OCI-LY7 (cell line): Measurements from ENCODE around the gene EPHA1. TPM values are rescaled to one million over a fixed set of nuclear protein-coding genes. Genes with fewer than 3 reads are reported as not detected.
"Not testable (repeated sequence)": the region's sequence is repeated elsewhere in the genome, so short reads cannot be mapped to it uniquely, and the experiment has no call there.

Experiments
- BruUV-seq: library from RNA; stranded (reverse); fragments of 400-500 nt; replicated peaks from 2 replicates; lab custom pipeline; 2021; lab: Mats Ljungman, UMichigan
- CTCF ChIA-PET: fragments of 300-600 bp; sonication (Branson Sonifier 250); formaldehyde crosslinking; loops from one replicate; lab custom pipeline; 2022; ENCODE audit warnings: antibody characterized with exemption; ENCODE audit not compliant: unreplicated experiment; lab: Charles Lee
- POLR2A ChIA-PET: fragments of 300-600 bp; sonication (Branson Sonifier 250); formaldehyde crosslinking; loops from one replicate; lab custom pipeline; 2022; ENCODE audit warnings: antibody characterized with exemption; lab: Charles Lee
- DNase-seq: peaks from one replicate; pipeline ENCODE4 v3.0.0-alpha.2; 2015; ENCODE audit warnings: low spot score
- H2AFZ ChIP-seq: fragments of 200-600 bp; sonication (generic), shearing (Covaris generic); 2 replicates; pipeline ENCODE4 v1.6.1; 2014; ENCODE audit warnings: mild to moderate bottlenecking, antibody characterized with exemption, low read length, moderate library complexity
- H3K27ac ChIP-seq: fragments of 200-600 bp; sonication (generic); 2 replicates; pipeline ENCODE4 v1.5.1; 2014; ENCODE audit warnings: mixed run types, low read depth, mild to moderate bottlenecking, moderate library complexity, low read length, inconsistent platforms; ENCODE audit not compliant: poor library complexity, severe bottlenecking
- H3K36me3 ChIP-seq: fragments of 200-600 bp; sonication (generic); 2 replicates; pipeline ENCODE4 v1.6.1; 2014; ENCODE audit warnings: mild to moderate bottlenecking, antibody characterized with exemption, low read length, moderate library complexity, mixed read lengths; ENCODE audit not compliant: insufficient read depth
- H3K4me1 ChIP-seq: fragments of 200-600 bp; sonication (generic); 2 replicates; pipeline ENCODE4 v1.5.1; 2014; ENCODE audit warnings: mild to moderate bottlenecking, low read length; ENCODE audit not compliant: insufficient read depth, poor library complexity, severe bottlenecking
- H3K4me2 ChIP-seq: fragments of 200-600 bp; sonication (generic); 2 replicates; pipeline ENCODE4 v1.6.1; 2014; ENCODE audit warnings: mild to moderate bottlenecking, low read length
- H3K4me3 ChIP-seq: fragments of 200-600 bp; sonication (generic); 2 replicates; pipeline ENCODE4 v1.5.1; 2014; ENCODE audit warnings: mild to moderate bottlenecking, low read depth, low read length; ENCODE audit not compliant: poor library complexity, severe bottlenecking
- H3K79me2 ChIP-seq: fragments of 200-600 bp; sonication (generic); 2 replicates; pipeline ENCODE4 v1.6.1; 2016; ENCODE audit warnings: low read depth, mild to moderate bottlenecking, low read length, moderate library complexity, mixed read lengths; ENCODE audit not compliant: insufficient read depth
- H3K9me2 ChIP-seq: fragments of 200-600 bp; sonication (generic); 2 replicates; pipeline ENCODE4 v1.6.1; 2016; ENCODE audit warnings: mild to moderate bottlenecking, low read length, mixed read lengths; ENCODE audit not compliant: insufficient read depth
- H3K9me3 ChIP-seq: fragments of 200-600 bp; sonication (generic); 2 replicates; pipeline ENCODE4 v1.6.1; 2014; ENCODE audit warnings: mild to moderate bottlenecking, mixed run types, low read length, mixed read lengths
- H4K20me1 ChIP-seq: fragments of 200-600 bp; sonication (generic); 2 replicates; pipeline ENCODE4 v1.6.1; 2014; ENCODE audit warnings: mild to moderate bottlenecking, antibody characterized with exemption, low read length, moderate library complexity, mixed read lengths; ENCODE audit not compliant: insufficient read depth
- EZH2phosphoT487 ChIP-seq: fragments of 200-600 bp; sonication (generic); IDR thresholded peaks from 2 replicates; pipeline ENCODE4 v1.6.1; 2018; ENCODE audit warnings: low read depth, borderline replicate concordance, mild to moderate bottlenecking, mixed run types, antibody characterized with exemption, low read length, moderate library complexity, mixed read lengths
- intact Hi-C: fragments of 100-400 bp; cut with micrococcal nuclease; formaldehyde crosslinking; loops from one replicate; pipeline ENCODE4 v1.10.0; 2022; ENCODE audit not compliant: unreplicated experiment
- total RNA-seq, 2 experiments: library from RNA; depleted of rRNA in 1 of 2; stranded (reverse); fragments of >200 nt in 1 of 2; shearing (Covaris generic) in 1 of 2; gene quantifications; 2 replicates each; pipeline ENCODE4 v1.2.3, GENCODE V29; 2014 to 2022
- TF ChIP-seq, protein P1 (sequence below): fragments of 200-600 bp; sonication (generic); conservative IDR thresholded peaks from 2 replicates; pipeline ENCODE4 v1.5.1; 2014; ENCODE audit warnings: mild to moderate bottlenecking, antibody characterized with exemption, low read length, moderate library complexity, mixed read lengths

Gene EPHA1
- total RNA-seq, 2 experiments from 2014 or later = not detected

DNA sequence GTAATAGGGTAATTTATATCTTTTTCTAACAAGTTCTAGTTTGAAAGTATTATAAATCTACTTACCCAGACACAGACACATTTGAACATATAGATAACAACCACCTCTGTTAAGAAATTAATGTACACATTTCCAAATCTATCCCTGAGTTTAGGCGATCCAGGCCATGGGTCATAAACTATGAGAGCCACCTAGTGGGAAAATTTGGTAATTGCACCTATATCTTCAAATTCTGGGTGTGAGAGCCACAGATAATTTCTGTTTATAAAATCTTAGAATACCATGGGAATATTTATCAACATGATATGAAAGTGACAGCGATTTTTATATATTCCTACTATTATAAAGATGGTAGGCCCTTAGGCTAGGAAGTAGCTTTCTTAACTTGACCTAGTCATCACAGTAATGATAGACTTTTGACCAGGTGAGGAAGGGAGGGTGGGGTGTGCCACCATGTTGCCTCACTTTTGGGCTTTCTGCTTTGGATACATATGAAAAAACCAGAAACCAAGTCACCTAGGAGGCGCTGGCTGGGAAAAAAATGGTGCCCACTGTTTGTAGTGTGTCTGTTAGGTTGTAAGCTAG is 8.0 kb upstream of the EPHA1 start:
- DNase-seq = peak; percentile 54
- no peaks in the 10 kb centered on the region for H3K9me3 ChIP-seq
- H2AFZ ChIP-seq = no peak overlapping the region
- POLR2A ChIA-PET = interaction anchor here (0.6 to 1.8 kb wide), 4 partner anchors 10 to 400 kb away, joined by 3 to 4 read pairs (median 4); no protein-coding TSS in a partner anchor
- H3K9me2 ChIP-seq = no peaks in the 10 kb centered on the region
- CTCF ChIA-PET = interaction anchor here (1.1 kb wide), 1 partner anchor 176 kb away, joined by 6 read pairs; no protein-coding TSS in a partner anchor
- BruUV-seq = no TSS peak
- H3K4me1 ChIP-seq = no peaks in the 10 kb centered on the region
- TF ChIP-seq, protein P1, sequence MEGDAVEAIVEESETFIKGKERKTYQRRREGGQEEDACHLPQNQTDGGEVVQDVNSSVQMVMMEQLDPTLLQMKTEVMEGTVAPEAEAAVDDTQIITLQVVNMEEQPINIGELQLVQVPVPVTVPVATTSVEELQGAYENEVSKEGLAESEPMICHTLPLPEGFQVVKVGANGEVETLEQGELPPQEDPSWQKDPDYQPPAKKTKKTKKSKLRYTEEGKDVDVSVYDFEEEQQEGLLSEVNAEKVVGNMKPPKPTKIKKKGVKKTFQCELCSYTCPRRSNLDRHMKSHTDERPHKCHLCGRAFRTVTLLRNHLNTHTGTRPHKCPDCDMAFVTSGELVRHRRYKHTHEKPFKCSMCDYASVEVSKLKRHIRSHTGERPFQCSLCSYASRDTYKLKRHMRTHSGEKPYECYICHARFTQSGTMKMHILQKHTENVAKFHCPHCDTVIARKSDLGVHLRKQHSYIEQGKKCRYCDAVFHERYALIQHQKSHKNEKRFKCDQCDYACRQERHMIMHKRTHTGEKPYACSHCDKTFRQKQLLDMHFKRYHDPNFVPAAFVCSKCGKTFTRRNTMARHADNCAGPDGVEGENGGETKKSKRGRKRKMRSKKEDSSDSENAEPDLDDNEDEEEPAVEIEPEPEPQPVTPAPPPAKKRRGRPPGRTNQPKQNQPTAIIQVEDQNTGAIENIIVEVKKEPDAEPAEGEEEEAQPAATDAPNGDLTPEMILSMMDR = peak; percentile 96
- no peak for TF ChIP-seq EZH2phosphoT487
- H3K79me2 ChIP-seq = no peaks in the 10 kb centered on the region
- H3K4me2 ChIP-seq = no peak overlapping the region
- H3K4me3 ChIP-seq = no peak overlapping the region
- intact Hi-C loops = loop anchor here (1.0 to 5.0 kb wide), 3 partner anchors 36 to 176 kb away; no protein-coding TSS in a partner anchor
- no peak overlapping the region for H3K27ac ChIP-seq
- H3K36me3 ChIP-seq = no peaks in the 10 kb centered on the region
- H4K20me1 ChIP-seq = no peaks in the 10 kb centered on the region

DNA sequence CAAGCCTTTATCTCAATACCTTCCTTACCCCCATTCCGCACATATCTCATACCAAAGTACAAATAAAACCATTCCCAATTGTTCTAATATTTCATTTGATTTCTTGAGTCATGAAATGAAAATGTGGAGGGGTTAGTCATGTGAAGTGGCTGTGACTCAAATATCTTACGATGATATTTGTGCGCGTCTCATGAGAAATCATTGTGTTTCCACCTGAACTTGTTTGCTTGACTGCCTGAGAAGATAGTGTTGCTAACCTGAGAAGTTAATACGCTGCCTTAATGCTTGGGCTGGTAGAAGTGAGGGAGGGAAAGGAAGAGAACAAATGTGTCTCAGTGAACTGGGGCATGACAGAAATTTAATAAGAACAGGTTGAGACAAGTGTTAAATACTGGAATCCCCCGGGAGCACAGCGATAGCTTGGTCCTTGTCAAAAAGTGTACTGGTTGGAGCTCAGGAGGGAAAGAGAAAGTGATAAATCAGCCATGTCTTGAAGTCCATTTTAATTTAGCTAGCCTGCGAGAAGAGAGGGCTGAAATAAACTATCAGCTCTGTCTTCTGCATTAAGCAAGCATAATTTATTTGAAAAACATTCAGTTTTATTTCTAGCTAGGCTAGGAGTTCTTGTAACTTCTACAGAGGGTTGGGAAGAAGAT is 7.2 kb upstream of the EPHA1 start:
- H3K27ac ChIP-seq = no peak overlapping the region
- ChIA-PET POLR2A (interaction anchor here (1.8 kb wide), 1 partner anchor 9 kb away, joined by 4 read pairs; no protein-coding TSS in a partner anchor), CTCF (interaction anchor here (1.1 kb wide), 1 partner anchor 175 kb away, joined by 6 read pairs; no protein-coding TSS in a partner anchor)
- no peaks in the 10 kb centered on the region for H3K9me2 ChIP-seq
- H3K9me3 ChIP-seq = no peaks in the 10 kb centered on the region
- intact Hi-C loops = loop anchor here (1.0 to 5.0 kb wide), 3 partner anchors 36 to 176 kb away; no protein-coding TSS in a partner anchor
- H3K4me1 ChIP-seq = no peaks in the 10 kb centered on the region
- no peaks in the 10 kb centered on the region for H4K20me1 ChIP-seq
- no peak overlapping the region for H3K4me2 ChIP-seq
- H2AFZ ChIP-seq = no peak overlapping the region
- TF ChIP-seq, protein P1 = no peak
- TF ChIP-seq EZH2phosphoT487 = no peak
- DNase-seq = no peak
- H3K4me3 ChIP-seq = no peak overlapping the region
- BruUV-seq = no TSS peak
- no peaks in the 10 kb centered on the region for H3K79me2 ChIP-seq
- H3K36me3 ChIP-seq = no peaks in the 10 kb centered on the region

DNA sequence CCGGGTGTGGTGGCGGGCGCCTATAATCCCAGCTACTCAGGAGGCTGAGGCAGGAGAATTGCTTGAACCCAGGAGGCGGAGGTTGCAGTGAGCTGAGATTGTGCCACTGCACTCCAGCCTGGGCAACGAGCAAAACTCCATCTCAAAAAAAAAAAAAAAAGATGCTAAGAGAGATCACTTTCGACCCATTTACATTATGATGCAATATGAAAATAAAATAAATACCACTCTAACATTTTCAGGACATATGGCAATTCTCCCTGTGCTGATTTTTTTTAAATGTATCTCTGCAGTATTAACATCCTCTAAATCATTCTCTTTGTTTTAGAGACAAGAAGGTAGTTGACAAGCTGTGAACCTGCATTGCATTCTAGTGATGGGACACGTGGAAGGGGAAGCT is 6.6 kb upstream of the EPHA1 start:
- H2AFZ ChIP-seq, H3K27ac ChIP-seq, CTCF ChIA-PET, DNase-seq, H4K20me1 ChIP-seq, H3K9me2 ChIP-seq, H3K36me3 ChIP-seq, H3K4me1 ChIP-seq, H3K4me3 ChIP-seq, H3K9me3 ChIP-seq, H3K4me2 ChIP-seq, H3K79me2 ChIP-seq, BruUV-seq: not testable (repeated sequence)
- POLR2A ChIA-PET = interaction anchor here (0.7 kb wide), 1 partner anchor 105 kb away, joined by 6 read pairs; no protein-coding TSS in a partner anchor
- intact Hi-C loops = loop anchor here (5.0 kb wide), 1 partner anchor 88 kb away; no protein-coding TSS in a partner anchor
